Endothelial cell of hepatic sinusoid (primary cell): ENCODE measurements around the gene TXNL4B.

Experiments used
- in situ Hi-C: cut with HindIII; loops from 2 replicates; pipeline ENCODE4 v1.10.0; 2017; ENCODE audit warnings: low sequenced_read_pairs

Gene TXNL4B

DNA sequence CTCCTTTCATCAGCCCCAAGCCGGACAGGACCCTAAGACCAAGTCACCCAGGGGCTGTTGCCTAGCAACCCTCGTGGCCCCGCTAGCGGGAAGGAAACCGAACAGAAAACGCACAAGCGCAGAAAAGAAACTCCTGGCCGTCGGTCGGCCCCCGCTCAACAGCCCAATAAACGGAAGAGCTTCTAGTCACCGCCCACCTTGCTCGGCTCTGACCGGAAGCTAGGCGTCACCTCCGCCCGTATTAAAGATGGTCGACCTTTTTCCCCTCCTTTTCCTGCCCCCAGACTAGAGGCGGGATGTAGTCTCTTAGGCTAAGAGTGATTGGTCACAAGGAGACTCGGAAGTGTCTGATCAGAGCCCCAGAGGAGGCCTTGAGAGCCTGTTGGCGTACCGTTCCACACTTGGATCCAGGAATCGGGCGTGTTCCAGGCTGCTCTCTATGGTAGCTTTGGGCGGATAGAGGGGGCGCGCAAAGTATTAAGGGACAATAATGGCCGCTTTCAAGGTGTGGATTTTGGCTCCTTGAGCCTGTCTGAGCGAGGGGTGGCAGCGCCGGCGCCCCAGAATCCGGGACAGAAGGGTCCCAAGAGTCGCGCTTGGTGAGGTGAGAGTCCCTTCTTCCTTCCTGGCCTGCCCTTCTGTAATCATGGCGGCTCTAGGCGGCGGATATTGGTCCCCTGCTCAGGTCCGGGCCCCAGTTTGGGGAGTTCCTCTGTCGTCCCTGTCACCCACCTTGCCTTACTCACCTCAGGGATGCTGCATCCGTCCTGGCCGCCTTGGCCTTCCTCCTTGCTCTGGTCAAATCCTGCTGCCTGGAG, at the start of gene TXNL4B, which contains the start of gene DHX38:
Gene TXNL4B, minus strand, starts transcription at position 173 of the 818 bp plus-strand sequence. CDS start 2,871 bp downstream, outside the sequence.
Gene DHX38, plus strand, starts transcription at position 400 of the 818 bp plus-strand sequence. CDS start 2,311 bp downstream, outside the sequence.
- in situ Hi-C loops: no loop called here

DNA sequence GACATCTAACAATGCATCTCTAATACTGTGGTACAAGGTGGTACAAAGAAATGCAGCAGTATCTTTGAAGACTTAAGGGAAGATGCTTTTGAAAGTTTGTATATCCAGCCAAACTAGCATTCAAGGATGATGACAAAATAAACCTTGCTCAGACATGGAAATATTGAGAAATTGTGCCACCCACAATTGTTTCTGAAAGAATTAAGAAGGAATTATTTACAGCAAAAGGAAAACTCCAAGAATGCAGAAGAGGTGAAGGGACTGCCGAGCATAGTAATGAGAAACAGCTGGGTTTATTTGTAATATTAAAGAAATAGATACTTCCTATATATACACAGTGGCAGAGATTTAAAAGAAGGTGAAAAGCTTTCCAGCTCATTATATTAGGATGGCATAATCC, 49.1 kb upstream of the TXNL4B start:
- in situ Hi-C loops: no loop called here

DNA sequence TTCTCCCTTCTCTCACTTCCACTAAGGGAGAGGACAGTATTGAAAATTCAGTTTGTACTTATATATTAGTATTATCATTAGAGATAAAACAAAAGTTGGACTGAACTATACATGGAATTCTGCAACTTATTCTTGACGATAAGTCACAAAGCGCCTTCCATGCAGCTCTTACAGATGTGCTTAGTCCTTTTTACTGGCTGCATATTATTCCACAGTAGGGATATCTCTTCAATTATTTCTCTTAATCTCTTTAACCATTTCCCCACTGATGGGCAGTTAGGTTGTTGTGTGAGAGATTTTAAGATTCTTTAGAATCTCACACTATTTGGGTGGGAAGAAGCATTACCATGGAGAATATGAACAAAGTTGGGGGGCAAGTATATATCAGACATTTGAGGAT, 46.5 kb upstream of the TXNL4B start:
- in situ Hi-C loops: no loop called here

DNA sequence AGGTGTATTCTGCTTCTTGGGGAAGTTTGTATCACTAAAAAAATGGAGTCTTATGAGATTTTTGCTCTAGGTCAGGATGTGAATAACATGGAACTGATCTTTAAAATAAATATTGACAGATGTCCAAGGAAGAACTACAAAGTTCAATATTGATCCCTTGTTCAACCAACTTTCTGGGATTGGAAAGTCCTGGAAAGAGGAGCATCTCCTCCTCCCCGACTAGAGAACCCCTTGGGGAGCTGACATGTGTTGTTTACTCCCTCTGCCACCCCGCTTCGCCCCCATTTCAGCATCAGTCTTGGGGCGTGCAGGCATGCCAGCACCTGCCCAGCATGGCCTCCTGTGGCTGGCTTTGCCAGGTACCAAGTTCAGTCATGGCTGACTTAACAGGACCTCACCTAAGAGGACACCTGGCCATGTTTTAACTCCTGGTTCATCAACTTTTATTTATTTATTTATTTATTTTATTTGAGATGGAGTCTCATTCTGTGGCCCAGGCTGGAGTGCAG, 44.7 kb upstream of the TXNL4B start:
- in situ Hi-C loops: no loop called here

DNA sequence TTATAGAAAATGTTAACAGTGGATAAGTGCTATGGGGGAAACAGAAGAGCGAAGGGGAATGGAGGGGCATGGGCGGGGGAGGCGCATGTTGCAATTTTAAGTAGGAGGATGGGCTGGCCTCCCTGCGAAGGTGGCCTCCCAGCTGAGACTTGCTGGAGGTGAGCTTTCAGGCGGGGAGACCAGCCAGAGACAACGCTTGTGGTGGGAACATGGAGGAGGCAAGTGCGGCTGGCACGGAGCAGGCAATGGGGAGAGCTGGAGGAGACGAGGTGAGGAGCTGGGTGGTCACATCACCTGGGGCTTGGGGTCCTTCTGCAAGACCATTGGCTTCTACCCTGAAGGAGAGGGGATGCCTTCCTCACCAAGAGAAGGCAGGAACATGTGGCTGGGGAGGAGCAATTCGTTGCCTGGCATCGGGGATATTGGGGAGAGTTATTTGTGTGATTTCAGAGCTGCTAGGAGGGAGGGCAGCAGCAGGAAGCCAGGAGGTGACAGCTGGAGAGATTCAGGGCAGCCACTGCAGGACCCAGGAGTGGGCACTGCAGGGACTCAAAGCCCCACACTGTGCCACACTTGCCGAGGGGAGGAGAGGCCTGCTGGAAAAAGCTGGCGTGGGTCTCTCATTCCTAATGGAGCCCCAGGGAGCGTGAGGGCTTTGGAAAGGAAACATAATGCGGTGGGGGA, 44.1 kb upstream of the TXNL4B start:
- in situ Hi-C loops: no loop called here

DNA sequence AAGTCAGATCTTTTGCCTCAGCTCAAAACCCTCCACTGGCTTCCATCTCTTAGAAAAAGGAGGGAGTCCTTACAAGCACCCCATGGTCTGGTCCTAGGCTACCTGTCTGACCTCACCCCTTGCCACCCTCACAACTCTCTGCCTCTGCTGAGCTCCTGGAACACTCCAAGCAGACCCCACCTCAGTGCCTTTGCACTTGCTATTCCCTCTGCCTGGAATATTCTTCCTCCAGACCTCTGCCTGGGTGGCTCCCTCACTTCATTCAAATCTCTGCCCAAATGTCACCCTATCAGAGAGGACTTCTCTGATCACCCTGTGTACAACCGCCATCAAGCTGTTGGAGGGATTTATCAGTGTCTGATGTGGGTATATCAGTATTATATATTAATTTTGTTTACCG, 41.1 kb upstream of the TXNL4B start:
- in situ Hi-C loops: no loop called here

DNA sequence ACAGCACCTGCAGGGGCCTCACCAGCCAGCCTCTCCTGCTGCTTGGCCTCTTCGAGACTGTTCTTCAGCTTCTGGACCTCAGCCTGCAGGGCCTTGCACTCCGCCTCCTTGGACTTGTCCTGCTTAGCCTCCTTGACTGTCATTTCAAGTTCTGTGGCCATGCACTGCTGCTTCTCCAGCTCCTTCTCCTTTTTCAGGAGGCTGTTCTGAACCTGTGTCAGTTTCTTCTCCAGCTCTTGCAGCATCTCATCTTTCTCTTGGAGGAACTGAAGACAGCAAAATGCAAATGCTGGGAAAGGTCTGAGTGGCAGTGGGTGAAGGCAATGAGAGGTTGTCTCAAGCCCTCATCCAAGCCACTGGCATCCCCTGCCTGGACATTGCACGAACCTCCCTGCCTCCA, 39.3 kb upstream of the TXNL4B start:
- in situ Hi-C loops: no loop called here

DNA sequence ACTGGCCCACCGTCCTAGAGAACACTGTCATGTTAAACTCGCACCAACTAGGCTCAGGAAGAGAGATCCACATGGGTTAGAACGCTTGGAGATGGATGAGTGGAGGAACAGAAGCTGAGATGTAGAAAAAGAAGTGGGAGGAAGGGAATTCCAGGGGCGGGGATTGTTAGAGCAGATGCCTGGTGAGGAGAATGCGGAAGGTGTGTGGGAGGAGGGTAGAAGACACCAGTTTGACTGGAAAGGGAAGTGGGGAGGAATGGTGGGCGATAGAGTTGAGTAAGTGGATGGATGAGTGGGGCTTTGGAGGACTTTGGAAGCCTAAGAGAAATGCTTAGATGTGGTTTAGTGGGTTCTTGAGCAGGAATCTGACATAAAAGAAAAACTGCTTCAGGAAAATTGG, 37.6 kb upstream of the TXNL4B start:
- in situ Hi-C loops: no loop called here

DNA sequence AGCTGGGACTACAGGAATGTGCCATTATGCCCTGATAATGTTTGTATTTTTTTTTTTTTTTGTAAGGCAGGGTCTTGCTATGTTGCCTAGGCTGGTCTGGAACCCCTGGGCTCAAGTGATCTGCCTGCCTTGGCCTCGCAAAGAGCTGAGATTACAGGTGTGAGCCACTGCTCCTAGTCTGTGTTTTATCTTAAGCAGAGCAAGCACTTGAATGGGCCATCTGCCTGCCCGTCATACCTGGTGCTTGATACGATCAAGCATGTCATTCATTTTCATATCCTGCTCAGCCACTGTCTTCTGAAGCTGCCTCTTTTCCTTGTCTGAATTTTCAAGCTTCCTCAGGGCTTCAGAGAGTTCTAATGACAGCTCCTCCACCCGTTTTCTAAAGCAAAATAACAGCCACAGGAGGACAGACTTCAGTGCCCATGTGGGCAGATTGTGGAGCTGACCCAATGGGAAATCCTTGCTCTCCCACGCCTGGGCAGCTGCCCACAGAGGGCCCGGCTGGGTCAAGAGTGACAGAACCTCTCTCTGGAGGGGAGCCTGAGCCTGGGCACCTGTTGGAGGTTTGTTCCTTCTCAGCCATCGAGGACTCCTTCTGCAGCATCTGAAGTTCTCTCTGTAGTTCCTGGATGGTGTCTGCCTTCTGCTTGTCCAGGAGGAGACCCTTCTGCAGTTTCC, 36.7 kb upstream of the TXNL4B start:
- in situ Hi-C loops: no loop called here

DNA sequence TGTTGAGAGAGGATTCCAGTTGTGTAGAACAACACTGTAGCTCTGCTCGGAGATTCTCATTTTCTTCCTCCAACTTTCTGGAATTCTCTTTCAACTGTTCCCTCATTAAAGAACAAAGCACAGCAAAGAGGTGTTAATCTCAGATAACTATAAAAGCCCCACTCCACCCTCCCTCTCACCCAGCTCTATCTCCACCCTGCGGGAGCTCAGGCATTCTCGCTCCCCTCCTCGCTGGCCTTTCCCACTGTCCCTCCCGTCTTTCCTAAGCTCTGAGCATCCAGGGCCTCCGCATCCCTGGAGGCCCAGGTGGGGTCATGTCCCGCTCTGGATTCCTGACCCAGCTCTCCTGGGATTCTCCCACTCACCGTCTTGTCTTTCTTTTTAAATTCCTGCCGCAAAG, 35.3 kb upstream of the TXNL4B start:
- in situ Hi-C loops: no loop called here

DNA sequence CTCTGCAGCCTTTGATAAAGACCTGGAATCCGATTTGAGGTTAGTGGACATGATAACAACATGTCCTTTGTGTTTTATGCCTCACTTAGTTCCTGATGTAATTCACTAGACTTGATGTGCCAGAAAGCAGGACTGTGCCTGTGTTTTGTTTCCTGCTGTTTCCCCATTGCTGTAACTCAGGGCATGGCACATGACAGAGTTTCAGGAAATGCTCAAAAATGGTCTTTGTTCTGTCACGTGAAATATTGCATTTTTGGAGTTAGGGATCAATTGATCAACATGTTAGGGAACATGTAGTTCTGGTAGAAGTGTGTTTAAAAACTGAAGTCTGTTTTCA, 33.0 kb upstream of the TXNL4B start:
- in situ Hi-C loops: no loop called here

DNA sequence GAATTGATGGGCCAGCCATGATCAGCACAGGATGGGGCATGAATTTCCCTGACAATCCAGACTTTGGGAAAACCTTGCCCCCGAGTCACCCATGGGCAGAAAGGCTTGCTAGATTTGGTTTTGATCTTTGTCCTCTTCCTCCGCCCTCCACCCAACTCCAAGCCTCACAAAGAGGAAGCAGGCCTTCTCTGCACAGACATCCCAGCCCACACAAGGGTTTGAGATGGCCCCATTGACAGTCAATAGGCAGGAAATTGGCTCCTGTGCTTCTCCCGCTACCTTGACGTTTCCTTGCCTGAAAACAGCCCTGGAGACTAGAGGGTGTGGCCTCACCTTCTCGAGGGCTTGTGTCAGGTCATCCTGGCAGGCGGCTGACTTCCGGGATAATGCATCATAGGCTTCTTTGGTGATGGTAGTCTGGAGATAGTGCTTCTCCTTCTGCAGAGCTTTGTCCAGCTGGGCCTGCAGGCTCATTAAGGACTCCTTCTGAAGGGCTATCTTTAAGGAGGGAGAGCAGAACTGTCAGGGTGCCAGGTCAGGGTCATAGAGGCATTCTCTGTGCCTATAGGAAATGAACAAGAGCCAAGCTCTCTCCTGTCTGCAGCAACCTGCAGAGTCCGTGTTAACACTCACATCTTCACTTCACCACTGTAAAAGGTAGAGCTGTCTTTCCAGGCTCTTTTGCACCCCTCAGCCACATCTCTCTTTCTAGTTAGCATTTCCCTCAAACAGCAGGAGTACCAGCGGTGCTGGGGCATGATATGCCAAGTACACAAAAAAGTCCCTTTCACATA, 32.4 kb upstream of the TXNL4B start:
- in situ Hi-C loops: no loop called here

DNA sequence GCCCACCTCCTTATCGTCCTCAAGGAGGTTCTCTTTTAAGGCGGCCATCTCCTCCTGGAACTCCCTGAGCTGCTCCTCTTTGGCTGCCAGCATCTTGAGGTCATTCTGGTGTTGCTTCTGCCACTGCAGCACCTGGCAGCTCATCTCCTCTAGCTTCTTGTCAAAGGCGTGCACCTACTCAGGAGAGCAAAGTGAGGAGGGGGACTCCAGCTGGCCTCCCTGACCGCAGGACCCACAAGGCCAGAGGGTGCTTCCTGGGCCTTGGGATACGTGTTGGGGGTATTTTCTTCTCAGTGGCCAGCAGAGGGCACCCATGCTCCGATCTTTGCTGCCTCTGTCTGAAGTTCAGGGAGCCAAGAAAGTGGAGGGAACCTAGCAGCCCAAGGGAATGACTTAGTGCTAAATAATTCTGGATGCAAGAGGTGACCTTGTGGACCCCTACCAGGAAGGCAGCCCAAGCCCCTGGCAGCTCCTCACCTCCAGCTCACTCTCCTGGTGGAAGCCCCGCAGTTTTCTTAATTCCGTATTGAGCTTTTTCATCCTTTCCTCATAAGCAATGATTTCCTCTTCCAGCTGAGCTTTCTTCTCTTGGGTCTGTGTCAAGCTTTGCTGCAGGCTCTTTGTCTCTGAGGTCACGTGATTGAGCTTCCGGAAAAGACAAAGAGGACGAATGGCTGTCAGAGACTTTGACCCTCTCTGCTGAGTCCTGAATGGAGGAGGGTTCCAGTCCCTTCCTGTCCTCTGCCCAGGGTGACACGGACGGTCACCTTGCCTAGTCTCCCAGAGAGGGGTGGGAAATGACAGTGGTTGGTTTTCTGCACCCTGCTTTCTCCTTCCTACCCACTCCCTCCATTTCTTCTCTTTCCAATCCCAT, 31.6 kb upstream of the TXNL4B start:
- in situ Hi-C loops: no loop called here

DNA sequence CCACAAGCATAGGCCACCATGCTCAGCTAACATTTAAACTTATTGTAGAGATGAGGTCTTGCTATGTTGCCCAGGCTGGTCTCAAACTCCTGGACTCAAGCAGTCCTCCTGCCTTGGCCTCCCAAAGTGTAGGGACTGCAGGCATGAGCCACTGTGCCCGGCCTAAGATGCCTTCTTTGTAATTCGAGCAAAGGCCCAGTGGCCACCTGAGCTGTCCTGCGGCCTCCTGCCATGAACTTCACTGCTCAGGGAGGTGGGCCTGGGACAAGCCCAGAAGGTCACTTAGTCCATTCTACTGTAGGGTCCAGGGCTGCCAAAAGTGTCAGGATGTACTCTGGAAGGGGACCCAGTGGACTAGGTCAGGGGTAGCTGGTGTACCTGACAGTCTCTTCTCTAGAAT, 30.7 kb upstream of the TXNL4B start:
- in situ Hi-C loops: no loop called here

DNA sequence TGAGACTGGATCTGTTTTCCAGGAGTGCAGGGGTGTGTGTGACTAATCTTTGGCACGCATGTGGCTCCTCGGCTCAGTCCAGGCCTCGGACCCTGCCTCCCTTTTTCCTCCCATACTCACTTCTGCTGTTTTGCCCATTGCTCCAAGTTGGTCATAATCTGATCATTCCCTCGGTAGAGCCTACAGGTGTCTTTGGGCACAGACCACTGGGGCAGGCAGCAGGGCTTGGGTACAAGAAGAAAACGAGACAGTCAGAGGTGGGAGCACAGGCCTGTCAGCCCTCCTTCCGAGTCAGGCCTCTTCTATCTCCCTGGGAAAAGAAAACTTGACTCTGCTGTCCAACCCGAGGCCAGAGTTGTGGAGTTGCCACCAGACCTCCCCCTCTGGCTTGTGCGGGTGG, 30.0 kb upstream of the TXNL4B start:
- in situ Hi-C loops: no loop called here

DNA sequence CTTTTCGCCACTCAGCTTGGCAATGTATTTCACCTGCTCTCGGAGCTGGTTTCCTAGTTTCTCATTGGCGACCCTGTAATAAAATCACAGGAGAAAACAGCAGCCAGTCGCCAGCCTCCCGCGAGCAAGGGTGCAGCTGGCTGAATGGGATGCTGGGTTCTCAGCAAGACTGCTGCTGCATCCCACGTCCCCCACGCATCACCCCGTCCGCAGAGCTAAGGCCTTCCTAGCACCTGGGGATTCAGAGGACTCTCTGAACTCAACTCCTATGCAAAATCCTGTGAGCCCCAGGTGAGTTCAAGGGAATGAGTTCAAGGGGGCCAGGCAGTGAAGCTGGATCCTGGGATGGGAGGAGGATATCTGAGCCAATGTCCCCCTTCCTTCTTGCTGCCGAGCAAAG, 29.5 kb upstream of the TXNL4B start:
- in situ Hi-C loops: no loop called here

DNA sequence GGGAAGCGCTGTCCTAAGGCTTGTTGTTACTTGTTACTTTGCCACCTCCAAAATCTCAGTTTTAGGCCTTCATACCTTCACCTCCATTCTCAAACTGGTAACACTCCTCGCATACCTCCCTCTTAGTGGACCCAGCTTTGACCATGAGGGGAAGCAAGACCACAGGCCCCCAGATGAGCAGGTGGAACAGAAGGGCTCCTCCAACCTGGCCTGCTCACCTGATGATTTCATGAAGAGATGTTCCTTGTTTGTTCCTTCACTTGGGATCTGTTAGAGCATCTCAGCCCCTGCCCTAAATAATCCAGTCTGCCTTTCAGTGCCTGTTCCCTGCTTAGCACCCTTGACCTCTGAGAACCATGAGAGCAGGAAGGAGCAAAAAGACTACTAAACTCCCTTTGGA, 28.9 kb upstream of the TXNL4B start:
- in situ Hi-C loops: no loop called here

DNA sequence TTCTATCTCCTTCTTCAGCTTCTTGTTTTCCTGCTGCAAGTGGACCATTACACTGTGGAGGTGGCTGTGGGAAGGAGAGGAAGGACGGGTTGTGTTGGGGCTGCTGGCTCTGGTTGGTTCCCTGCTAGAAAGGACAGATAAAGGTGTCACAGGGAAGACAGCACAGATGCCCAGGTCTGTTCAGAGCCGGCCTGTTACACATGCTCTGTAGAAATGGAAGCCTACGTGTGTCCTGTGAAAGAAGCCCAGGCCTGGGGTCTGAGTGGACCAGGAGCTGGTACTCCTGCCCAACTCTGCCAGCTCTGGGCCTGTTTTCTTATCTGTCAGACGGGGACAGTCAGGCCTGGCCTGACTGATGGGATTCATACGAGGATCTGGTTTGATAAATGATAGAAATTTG, 26.6 kb upstream of the TXNL4B start:
- in situ Hi-C loops: no loop called here

DNA sequence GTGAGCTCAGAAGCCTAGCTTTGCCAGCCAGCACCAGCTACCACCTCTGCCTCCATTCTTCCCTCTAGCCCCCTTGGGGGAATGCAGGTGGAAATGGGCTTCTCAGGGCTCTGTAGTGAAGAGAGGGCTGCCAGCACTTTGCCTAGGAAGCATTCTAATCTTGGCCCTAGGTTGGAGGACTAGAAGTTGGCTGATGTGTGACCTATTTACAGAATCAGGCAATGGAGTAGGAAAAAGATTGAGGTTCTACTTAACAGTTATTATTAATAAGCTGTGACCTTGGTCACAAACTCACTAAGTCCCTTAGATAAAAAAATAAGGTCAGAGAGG, 20.2 kb upstream of the TXNL4B start:
- in situ Hi-C loops: no loop called here
